Panc1 (cell line): ENCODE data around the gene SPAG4. TPM values are rescaled to one million over a fixed set of nuclear protein-coding genes. Genes with fewer than 3 reads are reported as not detected.

Experiments used
- ATAC-seq: fragments of 200-7000 bp; cut with Tn5 transposase; 2 replicates; pipeline ENCODE4 v1.9.1; 2020; ENCODE audit warnings: mild to moderate bottlenecking, moderate library complexity
- BruUV-seq: library from RNA; stranded (reverse); fragments of 400-500 nt; replicated peaks from 2 replicates; lab custom pipeline; 2021; lab: Mats Ljungman, UMichigan
- CTCF ChIA-PET: fragments of 300-600 bp; sonication (Branson Sonifier 250); formaldehyde crosslinking; loops from one replicate; lab custom pipeline; 2022; ENCODE audit warnings: antibody characterized with exemption; lab: Charles Lee
- POLR2A ChIA-PET: fragments of 300-600 bp; sonication (Branson Sonifier 250); formaldehyde crosslinking; loops from one replicate; lab custom pipeline; 2022; ENCODE audit warnings: antibody characterized with exemption; lab: Charles Lee
- DNase-seq: peaks from one replicate; pipeline ENCODE4 v3.0.0-alpha.2; 2010; ENCODE audit warnings: low read depth, low spot score
- H3K27ac ChIP-seq: 2 replicates; pipeline ENCODE4 v1.5.1; 2011; ENCODE audit warnings: mild to moderate bottlenecking, low read length, inconsistent platforms
- H3K27me3 ChIP-seq: fragments of 200-500 bp; sonication (Bioruptor generic); 2 replicates; pipeline ENCODE4 v1.6.0; 2014; ENCODE audit warnings: low read length, inconsistent platforms; ENCODE audit not compliant: control insufficient read depth, insufficient read depth
- H3K36me3 ChIP-seq: fragments of 200-500 bp; sonication (Bioruptor generic); 2 replicates; pipeline ENCODE4 v1.5.1; 2014; ENCODE audit warnings: inconsistent platforms, mild to moderate bottlenecking, low read length, moderate library complexity; ENCODE audit not compliant: control insufficient read depth, insufficient read depth
- H3K4me1 ChIP-seq: 2 replicates; pipeline ENCODE4 v1.5.1; 2011; ENCODE audit warnings: inconsistent platforms, mild to moderate bottlenecking, low read length, moderate library complexity; ENCODE audit not compliant: control insufficient read depth, insufficient read depth
- H3K4me3 ChIP-seq, 2 experiments: 2 replicates each; pipeline ENCODE4 v1.5.1; 2011 to 2012; ENCODE audit warnings: low read depth in 2 of 2, low read length in 2 of 2, mild to moderate bottlenecking in 2 of 2, inconsistent platforms in 1 of 2, moderate library complexity in 1 of 2
- H3K9me3 ChIP-seq: fragments of 200-500 bp; sonication (Bioruptor generic); 2 replicates; pipeline ENCODE4 v1.5.1; 2014; ENCODE audit warnings: low read depth, mild to moderate bottlenecking, inconsistent platforms, low read length, moderate library complexity; ENCODE audit not compliant: control insufficient read depth, insufficient read depth
- POLR2AphosphoS5 ChIP-seq: IDR thresholded peaks from 2 replicates; pipeline ENCODE4 v1.6.1; 2012; ENCODE audit warnings: mild to moderate bottlenecking, low read depth, low read length, moderate library complexity
- SIN3A ChIP-seq: IDR thresholded peaks from 2 replicates; pipeline ENCODE4 v1.6.1; 2012; ENCODE audit warnings: low read depth, mild to moderate bottlenecking, low read length, moderate library complexity, borderline replicate concordance; ENCODE audit not compliant: insufficient read depth
- TCF7L2 ChIP-seq: IDR thresholded peaks from 2 replicates; pipeline ENCODE4 v1.6.1; 2011; ENCODE audit warnings: mild to moderate bottlenecking, low read depth, low read length, inconsistent platforms
- in situ Hi-C: cut with HindIII; loops from 2 replicates; pipeline ENCODE4 v1.10.0; 2016; ENCODE audit warnings: low sequenced_read_pairs, low pct_unique_long_range_greater_than_20kb
- intact Hi-C: fragments of 100-400 bp; cut with micrococcal nuclease; formaldehyde crosslinking; loops from one replicate; pipeline ENCODE4 v1.10.0; 2022; ENCODE audit not compliant: unreplicated experiment
- total RNA-seq: library from RNA; stranded (reverse); gene quantifications from one replicate; pipeline ENCODE4 v1.2.1, GENCODE V29; 2021; ENCODE audit not compliant: unreplicated experiment
- TF ChIP-seq, protein P1 (sequence below), 2 experiments: IDR thresholded peaks; 2 replicates each; pipeline ENCODE4 v1.6.1; 2011 to 2012; ENCODE audit warnings: low read depth in 2 of 2, control low read depth in 1 of 2, low read length in 1 of 2, mild to moderate bottlenecking in 1 of 2, moderate library complexity in 1 of 2; ENCODE audit not compliant: insufficient read depth in 1 of 2
- TF ChIP-seq, protein P2 (sequence below): fragments of 450-650 bp; IDR thresholded peaks from 2 replicates; pipeline ENCODE4 v1.5.1; 2017; ENCODE audit warnings: mild to moderate bottlenecking

The SPAG4 gene
- total RNA-seq, 1 experiment from 2014 or later, result 17.6 TPM

DNA sequence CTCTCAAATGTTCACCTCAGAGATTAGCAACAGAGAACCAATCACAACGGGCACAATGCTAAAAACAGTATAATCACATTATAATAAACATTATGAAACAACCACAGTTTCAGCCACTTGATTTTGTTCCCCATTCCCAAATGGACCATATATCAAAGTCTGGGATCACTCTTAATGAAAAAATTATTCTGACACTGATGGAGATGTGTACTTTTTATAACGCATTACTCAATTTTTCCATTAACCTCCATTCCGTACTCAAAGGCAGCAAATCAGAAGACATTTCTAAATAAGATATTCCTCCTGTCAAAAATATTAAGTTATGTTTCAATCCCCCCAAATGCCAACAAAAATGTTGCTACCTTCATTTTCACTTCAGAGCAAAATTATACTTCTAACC, 46.3 kb downstream of the SPAG4 start:
- Histone ChIP-seq H3K27ac (no peak overlapping the region), H3K9me3 (no peaks in the 10 kb centered on the region), H3K4me3 (peak overlapping the region; percentile 9 to 93; a peak in 3 of 4 replicates), H3K4me1 (peaks cover 23% of the 10 kb centered on the region), H3K27me3 (no peaks in the 10 kb centered on the region), H3K36me3 (no peaks in the 10 kb centered on the region; the same call in 1 of the 2 replicates)
- ATAC-seq (no peak), DNase-seq (no peak)
- BruUV-seq, result no TSS peak
- in situ Hi-C loops, result no loop called here
- ChIA-PET CTCF (no interaction called here), POLR2A (interaction anchor here (0.5 kb wide), 1 partner anchor 49 kb away, joined by 4 read pairs; no protein-coding TSS in a partner anchor)
- intact Hi-C loops, result no loop called here
- TF ChIP-seq, protein P1, sequence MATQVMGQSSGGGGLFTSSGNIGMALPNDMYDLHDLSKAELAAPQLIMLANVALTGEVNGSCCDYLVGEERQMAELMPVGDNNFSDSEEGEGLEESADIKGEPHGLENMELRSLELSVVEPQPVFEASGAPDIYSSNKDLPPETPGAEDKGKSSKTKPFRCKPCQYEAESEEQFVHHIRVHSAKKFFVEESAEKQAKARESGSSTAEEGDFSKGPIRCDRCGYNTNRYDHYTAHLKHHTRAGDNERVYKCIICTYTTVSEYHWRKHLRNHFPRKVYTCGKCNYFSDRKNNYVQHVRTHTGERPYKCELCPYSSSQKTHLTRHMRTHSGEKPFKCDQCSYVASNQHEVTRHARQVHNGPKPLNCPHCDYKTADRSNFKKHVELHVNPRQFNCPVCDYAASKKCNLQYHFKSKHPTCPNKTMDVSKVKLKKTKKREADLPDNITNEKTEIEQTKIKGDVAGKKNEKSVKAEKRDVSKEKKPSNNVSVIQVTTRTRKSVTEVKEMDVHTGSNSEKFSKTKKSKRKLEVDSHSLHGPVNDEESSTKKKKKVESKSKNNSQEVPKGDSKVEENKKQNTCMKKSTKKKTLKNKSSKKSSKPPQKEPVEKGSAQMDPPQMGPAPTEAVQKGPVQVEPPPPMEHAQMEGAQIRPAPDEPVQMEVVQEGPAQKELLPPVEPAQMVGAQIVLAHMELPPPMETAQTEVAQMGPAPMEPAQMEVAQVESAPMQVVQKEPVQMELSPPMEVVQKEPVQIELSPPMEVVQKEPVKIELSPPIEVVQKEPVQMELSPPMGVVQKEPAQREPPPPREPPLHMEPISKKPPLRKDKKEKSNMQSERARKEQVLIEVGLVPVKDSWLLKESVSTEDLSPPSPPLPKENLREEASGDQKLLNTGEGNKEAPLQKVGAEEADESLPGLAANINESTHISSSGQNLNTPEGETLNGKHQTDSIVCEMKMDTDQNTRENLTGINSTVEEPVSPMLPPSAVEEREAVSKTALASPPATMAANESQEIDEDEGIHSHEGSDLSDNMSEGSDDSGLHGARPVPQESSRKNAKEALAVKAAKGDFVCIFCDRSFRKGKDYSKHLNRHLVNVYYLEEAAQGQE (IDR thresholded peaks at IDR 0.05; ENCODE audit: insufficient read depth in 1 of 2, low read depth in 2 of 2, low read length in 1 of 2), result no peak
- TF ChIP-seq SIN3A (no peak), POLR2AphosphoS5 (no peak), TCF7L2 (no peak)
- TF ChIP-seq, protein P2, sequence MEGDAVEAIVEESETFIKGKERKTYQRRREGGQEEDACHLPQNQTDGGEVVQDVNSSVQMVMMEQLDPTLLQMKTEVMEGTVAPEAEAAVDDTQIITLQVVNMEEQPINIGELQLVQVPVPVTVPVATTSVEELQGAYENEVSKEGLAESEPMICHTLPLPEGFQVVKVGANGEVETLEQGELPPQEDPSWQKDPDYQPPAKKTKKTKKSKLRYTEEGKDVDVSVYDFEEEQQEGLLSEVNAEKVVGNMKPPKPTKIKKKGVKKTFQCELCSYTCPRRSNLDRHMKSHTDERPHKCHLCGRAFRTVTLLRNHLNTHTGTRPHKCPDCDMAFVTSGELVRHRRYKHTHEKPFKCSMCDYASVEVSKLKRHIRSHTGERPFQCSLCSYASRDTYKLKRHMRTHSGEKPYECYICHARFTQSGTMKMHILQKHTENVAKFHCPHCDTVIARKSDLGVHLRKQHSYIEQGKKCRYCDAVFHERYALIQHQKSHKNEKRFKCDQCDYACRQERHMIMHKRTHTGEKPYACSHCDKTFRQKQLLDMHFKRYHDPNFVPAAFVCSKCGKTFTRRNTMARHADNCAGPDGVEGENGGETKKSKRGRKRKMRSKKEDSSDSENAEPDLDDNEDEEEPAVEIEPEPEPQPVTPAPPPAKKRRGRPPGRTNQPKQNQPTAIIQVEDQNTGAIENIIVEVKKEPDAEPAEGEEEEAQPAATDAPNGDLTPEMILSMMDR, result no peak

DNA sequence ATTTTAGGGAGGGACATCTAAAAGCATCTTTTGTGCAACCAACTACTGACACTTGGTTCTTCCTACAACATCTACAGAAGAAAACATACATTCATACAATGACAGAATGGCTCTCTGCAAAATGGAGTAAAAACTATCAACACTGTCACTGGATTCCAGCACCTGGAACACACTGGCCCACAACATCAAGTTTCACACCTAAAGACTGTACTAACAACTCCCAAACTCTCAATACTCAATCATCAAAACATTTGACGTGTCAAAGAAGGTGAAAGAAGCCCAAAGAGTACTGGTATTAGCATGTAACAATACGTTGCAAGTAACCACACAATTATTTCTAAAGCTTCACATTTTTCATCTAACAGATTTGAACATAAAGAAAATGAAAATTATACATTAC, 46.9 kb downstream of the SPAG4 start:
- ATAC-seq, result no peak
- TF ChIP-seq TCF7L2 (no peak), POLR2AphosphoS5 (no peak; the same call in 1 of the 2 replicates), SIN3A (no peak)
- TF ChIP-seq, protein P1 (IDR thresholded peaks at IDR 0.05; ENCODE audit: insufficient read depth in 1 of 2, low read depth in 2 of 2, low read length in 1 of 2), result no peak
- TF ChIP-seq, protein P2, result no peak
- Histone ChIP-seq H3K4me1 (peaks cover 23% of the 10 kb centered on the region), H3K9me3 (no peaks in the 10 kb centered on the region), H3K27me3 (no peaks in the 10 kb centered on the region), H3K4me3 (peak overlapping the region; percentile 42 to 93), H3K27ac (0 out of 2 replicates have a peak overlapping the region, but pooled peaks have one; percentile 19), H3K36me3 (no peaks in the 10 kb centered on the region; the same call in 1 of the 2 replicates)
- in situ Hi-C loops, result no loop called here
- BruUV-seq, result no TSS peak
- ChIA-PET CTCF (no interaction called here), POLR2A (no interaction called here)
- DNase-seq, result no peak
- intact Hi-C loops, result no loop called here
